H9 (cell line): ENCODE data around the gene GAD1. TPM values are rescaled to one million over a fixed set of nuclear protein-coding genes. Genes with fewer than 3 reads are reported as not detected.

Source experiments
- DNase-seq: peaks from one replicate; pipeline ENCODE4 v3.0.0-alpha.2; 2017
- H2AFZ ChIP-seq: one replicate; pipeline ENCODE4 v1.6.1; 2013; ENCODE audit warnings: mild to moderate bottlenecking, low read length, control low read depth, moderate library complexity
- H2AK5ac ChIP-seq: 2 replicates; pipeline ENCODE4 v1.6.1; 2013; ENCODE audit warnings: low read length, control low read depth, mixed read lengths; ENCODE audit not compliant: insufficient read length
- H2BK120ac ChIP-seq: one replicate; pipeline ENCODE4 v1.6.1; 2013; ENCODE audit warnings: low read depth, mild to moderate bottlenecking, low read length, control low read depth, inconsistent platforms; ENCODE audit not compliant: poor library complexity, severe bottlenecking
- H2BK12ac ChIP-seq: 2 replicates; pipeline ENCODE4 v1.6.1; 2013; ENCODE audit warnings: low read length, control low read depth, mixed read lengths, low read depth; ENCODE audit not compliant: insufficient read length
- H2BK15ac ChIP-seq: 2 replicates; pipeline ENCODE4 v1.6.1; 2013; ENCODE audit warnings: low read depth, low read length, control low read depth
- H2BK20ac ChIP-seq: one replicate; pipeline ENCODE4 v1.6.1; 2013; ENCODE audit warnings: low read depth, mild to moderate bottlenecking, low read length, control low read depth, inconsistent platforms; ENCODE audit not compliant: poor library complexity, severe bottlenecking
- H2BK5ac ChIP-seq: 2 replicates; pipeline ENCODE4 v1.6.1; 2013; ENCODE audit warnings: low read length, control low read depth, mixed read lengths; ENCODE audit not compliant: insufficient read length
- H3K14ac ChIP-seq: 2 replicates; pipeline ENCODE4 v1.6.1; 2013; ENCODE audit warnings: low read length, control low read depth; ENCODE audit not compliant: insufficient read depth
- H3K18ac ChIP-seq: 2 replicates; pipeline ENCODE4 v1.6.1; 2013; ENCODE audit warnings: low read depth, mild to moderate bottlenecking, mixed read lengths, low read length, control low read depth; ENCODE audit not compliant: insufficient read length
- H3K23ac ChIP-seq: 2 replicates; pipeline ENCODE4 v1.6.1; 2013; ENCODE audit warnings: low read length, control low read depth, mixed read lengths, low read depth; ENCODE audit not compliant: insufficient read length
- H3K23me2 ChIP-seq: 2 replicates; pipeline ENCODE4 v1.6.1; 2013; ENCODE audit warnings: low read depth, mild to moderate bottlenecking, mixed read lengths, low read length, control low read depth; ENCODE audit not compliant: insufficient read length, poor library complexity, severe bottlenecking
- H3K27ac ChIP-seq: 2 replicates; pipeline ENCODE4 v1.5.1; 2013; ENCODE audit warnings: low read length, control low read depth, mixed read lengths, low read depth; ENCODE audit not compliant: insufficient read length
- H3K27me3 ChIP-seq: 2 replicates; pipeline ENCODE4 v1.6.1; 2013; ENCODE audit warnings: low read length, control low read depth, inconsistent platforms; ENCODE audit not compliant: insufficient read depth
- H3K4ac ChIP-seq: 2 replicates; pipeline ENCODE4 v1.6.1; 2013; ENCODE audit warnings: low read depth, mild to moderate bottlenecking, control low read depth, inconsistent platforms, low read length, moderate library complexity
- H3K4me1 ChIP-seq: 2 replicates; pipeline ENCODE4 v1.6.1; 2013; ENCODE audit warnings: low read length, control low read depth, inconsistent platforms; ENCODE audit not compliant: insufficient read depth
- H3K4me2 ChIP-seq: 2 replicates; pipeline ENCODE4 v1.6.1; 2013; ENCODE audit warnings: low read length, control low read depth, mixed read lengths; ENCODE audit not compliant: insufficient read length, insufficient read depth
- H3K56ac ChIP-seq: 2 replicates; pipeline ENCODE4 v1.6.1; 2013; ENCODE audit warnings: low read depth, mild to moderate bottlenecking, mixed read lengths, low read length, control low read depth; ENCODE audit not compliant: insufficient read length
- H3K79me1 ChIP-seq: 2 replicates; pipeline ENCODE4 v1.6.1; 2013; ENCODE audit warnings: low read depth, mild to moderate bottlenecking, moderate library complexity, low read length, control low read depth, inconsistent platforms; ENCODE audit not compliant: insufficient read depth, poor library complexity, severe bottlenecking
- H3K79me2 ChIP-seq: 2 replicates; pipeline ENCODE4 v1.6.1; 2013; ENCODE audit warnings: low read length, control low read depth, inconsistent platforms; ENCODE audit not compliant: insufficient read depth
- H3K9ac ChIP-seq: 2 replicates; pipeline ENCODE4 v1.6.1; 2013; ENCODE audit warnings: low read length, control low read depth, mixed read lengths; ENCODE audit not compliant: insufficient read length; ENCODE audit errors: extremely low read depth
- H3K9me3 ChIP-seq: one replicate; pipeline ENCODE4 v1.6.1; 2013; ENCODE audit warnings: low read depth, low read length, inconsistent platforms; ENCODE audit not compliant: control insufficient read depth
- H3T11ph ChIP-seq: one replicate; pipeline ENCODE4 v1.6.1; 2013; ENCODE audit warnings: mild to moderate bottlenecking, low read length, control low read depth, inconsistent platforms
- H4K20me1 ChIP-seq: one replicate; pipeline ENCODE4 v1.6.1; 2013; ENCODE audit not compliant: control insufficient read depth, insufficient read length, insufficient read depth
- H4K5ac ChIP-seq: 2 replicates; pipeline ENCODE4 v1.6.1; 2013; ENCODE audit warnings: low read depth, mild to moderate bottlenecking, mixed read lengths, low read length, control low read depth; ENCODE audit not compliant: insufficient read length
- H4K8ac ChIP-seq: replicated peaks from 2 replicates; pipeline ENCODE4 v1.6.1; 2013; ENCODE audit warnings: low read length, control low read depth, mixed read lengths, low read depth; ENCODE audit not compliant: insufficient read length
- H4K91ac ChIP-seq: 2 replicates; pipeline ENCODE4 v1.6.1; 2013; ENCODE audit warnings: low read depth, mild to moderate bottlenecking, moderate library complexity, mixed read lengths, low read length, control low read depth; ENCODE audit not compliant: insufficient read length
- H3K27ac Mint-ChIP-seq, 3 experiments: 2 replicates in 2 of 3; 3 replicates in 1 of 3; pipeline ENCODE4 v1.8.0; 2020 to 2021; ENCODE audit warnings: mixed read lengths in 3 of 3, mild to moderate bottlenecking in 1 of 3, moderate library complexity in 1 of 3
- H3K27me3 Mint-ChIP-seq: 2 replicates; pipeline ENCODE4 v1.8.0; 2021; ENCODE audit warnings: low read depth, mild to moderate bottlenecking, moderate library complexity, mixed read lengths
- H3K36me3 Mint-ChIP-seq, 3 experiments: 2 replicates in 2 of 3; 3 replicates in 1 of 3; pipeline ENCODE4 v1.8.0; 2020 to 2021; ENCODE audit warnings: low read depth in 3 of 3, mixed read lengths in 3 of 3; ENCODE audit not compliant: insufficient read depth in 1 of 3
- H3K4me1 Mint-ChIP-seq, 2 experiments: 2 replicates each; pipeline ENCODE4 v1.8.0; 2020; ENCODE audit warnings: mixed read lengths in 2 of 2
- H3K4me3 Mint-ChIP-seq, 2 experiments: 2 replicates in 1 of 2; 3 replicates in 1 of 2; pipeline ENCODE4 v1.8.0; 2020 to 2021; ENCODE audit warnings: mild to moderate bottlenecking in 2 of 2, mixed read lengths in 2 of 2, moderate library complexity in 1 of 2
- H3K9me3 Mint-ChIP-seq, 2 experiments: 2 replicates in 1 of 2; 3 replicates in 1 of 2; pipeline ENCODE4 v1.8.0; 2020; ENCODE audit warnings: mild to moderate bottlenecking in 2 of 2, mixed read lengths in 2 of 2, moderate library complexity in 1 of 2
- WGBS: extraction: QIAGEN DNeasy Blood & Tissue Kit; methylation state at CpG from one replicate; pipeline ENCODE4 v1.1.7; 2013; ENCODE audit warnings: missing lambda C conversion rate, low lambda C conversion rate, mixed read lengths; ENCODE audit not compliant: insufficient read length; ENCODE audit errors: extremely low coverage; 5-methylcytosine and 5-hydroxymethylcytosine counted together
- total RNA-seq: library from RNA; stranded (reverse); gene quantifications from 2 replicates; pipeline ENCODE4 v1.2.1, GENCODE V29; 2021
- TF ChIP-seq, protein P1 (sequence below): fragments of 200-600 bp; sonication (generic); conservative IDR thresholded peaks from 3 replicates; pipeline ENCODE4 v1.8.0; 2021; ENCODE audit warnings: antibody characterized with exemption, mild to moderate bottlenecking

Gene GAD1
- total RNA-seq, 1 experiment from 2014 or later: 1.8 TPM

DNA sequence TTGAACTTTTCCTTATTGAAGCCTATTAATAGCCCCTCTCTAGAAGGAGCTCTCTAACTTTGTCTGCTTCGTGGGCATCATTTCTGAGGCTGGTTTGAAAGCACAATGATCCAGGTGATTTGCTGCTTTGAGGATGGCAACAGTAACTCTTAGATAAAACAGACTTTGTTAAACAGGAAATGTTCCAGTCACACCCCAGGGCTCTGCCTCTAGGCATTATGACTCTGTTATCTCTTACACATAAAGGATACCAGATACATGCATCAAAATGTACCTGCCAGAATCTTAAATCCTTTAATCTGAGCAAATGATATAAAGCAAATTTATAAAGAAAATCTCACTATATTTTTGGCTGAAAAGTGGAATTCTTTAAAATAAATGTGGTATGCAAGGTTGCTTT is 52.3 kb downstream of the GAD1 start:
- WGBS: no CpG with 5 or more reads among the region's 1 CpG
- Histone ChIP-seq H2BK5ac (no peak overlapping the region), H2AK5ac (no peak overlapping the region), H2BK120ac (no peak overlapping the region), H3K23me2 (no peaks in the 10 kb centered on the region), H2BK20ac (no peak overlapping the region), H2BK15ac (no peak overlapping the region), H4K91ac (no peak overlapping the region), H3K9me3 (no peaks in the 10 kb centered on the region), H4K5ac (no peak overlapping the region), H3K27ac (no peak overlapping the region), H3K4me2 (no peak overlapping the region), H3K79me2 (no peaks in the 10 kb centered on the region), H2AFZ (no peak overlapping the region), H3K4me1 (no peaks in the 10 kb centered on the region), H4K20me1 (no peaks in the 10 kb centered on the region), H3K27me3 (no peaks in the 10 kb centered on the region), H3T11ph (no peak overlapping the region), H3K56ac (no peak overlapping the region), H4K8ac (no peak overlapping the region), H3K18ac (no peak overlapping the region), H3K4ac (no peak overlapping the region), H2BK12ac (no peak overlapping the region), H3K23ac (no peak overlapping the region), H3K14ac (no peak overlapping the region), H3K79me1 (no peaks in the 10 kb centered on the region), H3K9ac (no peak overlapping the region)
- Mint-ChIP-seq H3K36me3 (no peaks in the 10 kb centered on the region), H3K4me3 (no peak overlapping the region), H3K4me1 (peaks cover 8% of the 10 kb centered on the region in 2 experiments), H3K27me3 (no peaks in the 10 kb centered on the region), H3K27ac (no peak overlapping the region), H3K9me3 (no peaks in the 10 kb centered on the region)
- DNase-seq: no peak
- TF ChIP-seq, protein P1, sequence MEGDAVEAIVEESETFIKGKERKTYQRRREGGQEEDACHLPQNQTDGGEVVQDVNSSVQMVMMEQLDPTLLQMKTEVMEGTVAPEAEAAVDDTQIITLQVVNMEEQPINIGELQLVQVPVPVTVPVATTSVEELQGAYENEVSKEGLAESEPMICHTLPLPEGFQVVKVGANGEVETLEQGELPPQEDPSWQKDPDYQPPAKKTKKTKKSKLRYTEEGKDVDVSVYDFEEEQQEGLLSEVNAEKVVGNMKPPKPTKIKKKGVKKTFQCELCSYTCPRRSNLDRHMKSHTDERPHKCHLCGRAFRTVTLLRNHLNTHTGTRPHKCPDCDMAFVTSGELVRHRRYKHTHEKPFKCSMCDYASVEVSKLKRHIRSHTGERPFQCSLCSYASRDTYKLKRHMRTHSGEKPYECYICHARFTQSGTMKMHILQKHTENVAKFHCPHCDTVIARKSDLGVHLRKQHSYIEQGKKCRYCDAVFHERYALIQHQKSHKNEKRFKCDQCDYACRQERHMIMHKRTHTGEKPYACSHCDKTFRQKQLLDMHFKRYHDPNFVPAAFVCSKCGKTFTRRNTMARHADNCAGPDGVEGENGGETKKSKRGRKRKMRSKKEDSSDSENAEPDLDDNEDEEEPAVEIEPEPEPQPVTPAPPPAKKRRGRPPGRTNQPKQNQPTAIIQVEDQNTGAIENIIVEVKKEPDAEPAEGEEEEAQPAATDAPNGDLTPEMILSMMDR: no peak
